Measurements from ENCODE around the gene PPP2R1B.

The PPP2R1B gene

GRCh38 chr11:111693224-111693937 is 72.8 kb downstream of the PPP2R1B start:
- DNase-seq (ENCODE audit: low read depth in 2 of 2), result no peak

GRCh38 chr11:111691741-111692140 is 74.4 kb downstream of the PPP2R1B start:
- no peak for DNase-seq (ENCODE audit: low read depth in 2 of 2)

DNA sequence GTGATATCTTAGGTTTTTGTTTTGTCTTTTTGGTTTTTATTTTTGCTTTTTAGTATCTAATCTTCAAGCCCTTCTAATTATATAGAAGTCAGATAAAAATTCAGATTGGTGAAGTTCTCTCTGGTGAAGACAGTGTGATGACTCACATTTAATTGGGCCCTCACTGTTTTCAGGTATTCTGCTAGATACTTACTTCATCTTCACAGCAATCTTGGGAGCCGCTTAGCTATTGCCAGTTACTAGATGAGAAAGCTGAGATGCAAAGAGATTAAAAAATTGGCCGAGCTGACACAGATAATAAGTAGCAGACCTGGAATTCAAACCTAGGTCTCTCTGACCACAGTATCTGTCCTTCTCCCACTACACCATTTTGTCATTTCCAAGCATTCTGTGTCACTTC is 75.0 kb downstream of the PPP2R1B start:
- DNase-seq (ENCODE audit: low read depth in 2 of 2), result no peak

- DNase-seq (ENCODE audit: low read depth in 2 of 2), result no peak
These were observed 78.2 kb downstream of the PPP2R1B start for GRCh38 chr11:111688013-111688412.

DNA sequence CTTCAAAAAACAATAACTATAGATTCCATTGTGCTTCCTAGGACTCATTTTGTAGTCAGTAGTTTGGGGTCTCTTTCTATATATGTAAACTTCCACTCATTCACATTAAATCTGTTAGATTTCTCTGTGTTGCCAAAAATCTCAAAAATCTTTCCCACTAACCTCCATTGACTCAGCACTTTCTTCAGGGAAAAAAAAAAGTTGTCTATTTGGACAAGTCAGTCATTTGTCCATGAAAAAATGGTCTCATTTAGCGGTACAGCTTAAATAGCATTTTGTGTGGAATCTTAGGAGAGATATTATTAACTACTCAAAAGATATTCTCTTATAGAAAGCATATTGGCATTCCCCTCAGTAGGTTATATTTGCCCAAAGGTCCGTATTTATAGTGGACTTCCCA is 81.9 kb downstream of the PPP2R1B start:
- no peak for DNase-seq (ENCODE audit: low read depth in 2 of 2)

GRCh38 chr11:111683806-111684205 is 82.4 kb downstream of the PPP2R1B start:
- DNase-seq (ENCODE audit: low read depth in 2 of 2), result no peak

- DNase-seq (ENCODE audit: low read depth in 2 of 2), result no peak
These were observed 85.6 kb downstream of the PPP2R1B start for GRCh38 chr11:111680486-111681175.
